HepG2 (cell line): ENCODE data around the gene RAD23A. TPM values are rescaled to one million over a fixed set of nuclear protein-coding genes. Genes with fewer than 3 reads are reported as not detected.

Experiments
- ATAC-seq: fragments of 200-7000 bp; cut with Tn5 transposase; 3 replicates; pipeline ENCODE4 v1.9.1; 2020; ENCODE audit warnings: mild to moderate bottlenecking, moderate library complexity
- BruUV-seq: library from RNA; stranded (reverse); fragments of 400-500 nt; replicated peaks from 2 replicates; lab custom pipeline; 2021; lab: Mats Ljungman, UMichigan
- CTCF ChIA-PET: fragments of 300-600 bp; formaldehyde crosslinking; extraction: SDS; loops from one replicate; lab custom pipeline; 2021; ENCODE audit warnings: low total read pairs, inconsistent platforms, low intra/inter-chr PET ratio; lab: Yijun Ruan, JAX
- POLR2A ChIA-PET: fragments of 350-600 bp; sonication (Branson Sonifier 250); formaldehyde crosslinking; loops from one replicate; lab custom pipeline; 2020; ENCODE audit warnings: antibody characterized with exemption, inconsistent platforms; lab: Yijun Ruan, JAX
- DNase-seq: peaks from one replicate; pipeline ENCODE4 v3.0.0-alpha.2; 2015; ENCODE audit warnings: low spot score
- FAIRE-seq: peaks from 3 replicates; lab custom pipeline; 2011; peaks lifted over from hg19 to GRCh38; lab: Jason Lieb, UNC
- H2AFZ ChIP-seq: one replicate; pipeline ENCODE4 v1.6.1; 2011; ENCODE audit warnings: low read length, inconsistent platforms
- H3K27ac ChIP-seq: fragments of 300-600 bp; 3 replicates; pipeline ENCODE4 v1.8.0; 2011; ENCODE audit warnings: mixed run types, mild to moderate bottlenecking, mixed read lengths, low read length, inconsistent platforms; ENCODE audit not compliant: insufficient read depth; ENCODE audit errors: extremely low read length
- H3K27me3 ChIP-seq, 2 experiments: fragments of 200-600 bp in 1 of 2; 2 replicates in 1 of 2; 3 replicates in 1 of 2; pipeline versions ENCODE4 v1.6.0 to v1.8.0; 2011; ENCODE audit warnings: low read length in 2 of 2, mild to moderate bottlenecking in 2 of 2, moderate library complexity in 2 of 2, inconsistent platforms in 1 of 2; ENCODE audit not compliant: insufficient read depth in 2 of 2, control insufficient read depth in 1 of 2
- H3K36me3 ChIP-seq, 2 experiments: fragments of 200-600 bp in 1 of 2; replicated peaks in 1 of 2; 2 replicates in 1 of 2; 3 replicates in 1 of 2; pipeline versions ENCODE4 v1.5.1 to v1.8.0; 2011; ENCODE audit warnings: low read length in 2 of 2, inconsistent platforms in 1 of 2; ENCODE audit not compliant: insufficient read depth in 2 of 2, control insufficient read depth in 1 of 2
- H3K4me1 ChIP-seq: 2 replicates; pipeline ENCODE4 v1.5.1; 2012; ENCODE audit warnings: low read length, inconsistent platforms; ENCODE audit not compliant: insufficient read depth
- H3K4me2 ChIP-seq: 2 replicates; pipeline ENCODE4 v1.6.0; 2011; ENCODE audit warnings: low read depth, low read length, inconsistent platforms
- H3K4me3 ChIP-seq, 3 experiments: fragments of 200-600 bp in 1 of 3; sonication (generic), shearing (Covaris generic) in 1 of 3; replicated peaks in 1 of 3; 2 replicates each; pipeline ENCODE4 v1.5.1; 2011 to 2016; ENCODE audit warnings: low read length in 3 of 3, inconsistent platforms in 2 of 3, low read depth in 2 of 3, mild to moderate bottlenecking in 2 of 3, control low read depth in 1 of 3, mixed read lengths in 1 of 3; ENCODE audit not compliant: insufficient read depth in 1 of 3
- H3K79me2 ChIP-seq: one replicate; pipeline ENCODE4 v1.6.1; 2011; ENCODE audit warnings: low read length, inconsistent platforms; ENCODE audit not compliant: insufficient read depth
- H3K9ac ChIP-seq: 2 replicates; pipeline ENCODE4 v1.6.0; 2011; ENCODE audit warnings: mild to moderate bottlenecking, low read depth, low read length, inconsistent platforms; ENCODE audit not compliant: insufficient read depth
- H3K9me3 ChIP-seq: 2 replicates; pipeline ENCODE4 v1.5.1; 2012; ENCODE audit warnings: mild to moderate bottlenecking, low read length
- H4K20me1 ChIP-seq: 2 replicates; pipeline ENCODE4 v1.6.0; 2011; ENCODE audit warnings: inconsistent platforms, mild to moderate bottlenecking, low read length, moderate library complexity; ENCODE audit not compliant: insufficient read depth
- SNAPC4 ChIP-seq: sonication (generic); formaldehyde crosslinking; IDR thresholded peaks from 2 replicates; pipeline ENCODE4 v1.4.0; 2020; ENCODE audit warnings: mild to moderate bottlenecking, missing genetic modification reagents
- ZMYM3 ChIP-seq: sonication (generic); formaldehyde crosslinking; IDR thresholded peaks from 2 replicates; pipeline ENCODE4 v1.5.1; 2020; ENCODE audit warnings: mild to moderate bottlenecking, missing genetic modification reagents
- WGBS: methylation state at CpG from one replicate; pipeline ENCODE4 v1.1.6; 2017; ENCODE audit warnings: low lambda C conversion rate; 5-methylcytosine and 5-hydroxymethylcytosine counted together
- in situ Hi-C: cut with HindIII; loops from 2 replicates; pipeline ENCODE4 v1.10.0; 2017; ENCODE audit warnings: low pct_unique_long_range_greater_than_20kb; ENCODE audit not compliant: extremely low pct_ligation_motif_present
- intact Hi-C: fragments of 100-400 bp; cut with micrococcal nuclease; formaldehyde crosslinking; loops from one replicate; pipeline ENCODE4 v1.10.0; 2022; ENCODE audit not compliant: unreplicated experiment
- polyA plus RNA-seq, 8 experiments: library from polyadenylated mRNA; depleted of rRNA in 3 of 8; stranded (reverse) in 7 of 8; unstranded in 1 of 8; fragments of >200 nt; fragmentation: Illumina TruSeq in 4 of 8; extraction: Trizol in 4 of 8; gene quantifications; 2 replicates each; pipeline versions ENCODE4 v1.2.1 to v1.2.3, GENCODE V29; 2011 to 2016; ENCODE audit warnings: low read depth in 4 of 8, missing spikeins in 1 of 8, mixed read lengths in 1 of 8; ENCODE audit not compliant: insufficient read depth in 1 of 8
- total RNA-seq, 5 experiments: library from RNA; depleted of rRNA; stranded (reverse); fragments of >200 nt; fragmentation: Illumina TruSeq; extraction: Trizol; gene quantifications; 2 replicates each; pipeline ENCODE4 v1.2.3, GENCODE V29; 2016; ENCODE audit warnings: low read depth in 1 of 5

The RAD23A gene
- total and polyA plus RNA-seq, 2 of the 13 experiments (the other 11 are each of a cell fraction or from before 2014, with no cell fraction given) = 42.5 to 54.2 TPM

DNA sequence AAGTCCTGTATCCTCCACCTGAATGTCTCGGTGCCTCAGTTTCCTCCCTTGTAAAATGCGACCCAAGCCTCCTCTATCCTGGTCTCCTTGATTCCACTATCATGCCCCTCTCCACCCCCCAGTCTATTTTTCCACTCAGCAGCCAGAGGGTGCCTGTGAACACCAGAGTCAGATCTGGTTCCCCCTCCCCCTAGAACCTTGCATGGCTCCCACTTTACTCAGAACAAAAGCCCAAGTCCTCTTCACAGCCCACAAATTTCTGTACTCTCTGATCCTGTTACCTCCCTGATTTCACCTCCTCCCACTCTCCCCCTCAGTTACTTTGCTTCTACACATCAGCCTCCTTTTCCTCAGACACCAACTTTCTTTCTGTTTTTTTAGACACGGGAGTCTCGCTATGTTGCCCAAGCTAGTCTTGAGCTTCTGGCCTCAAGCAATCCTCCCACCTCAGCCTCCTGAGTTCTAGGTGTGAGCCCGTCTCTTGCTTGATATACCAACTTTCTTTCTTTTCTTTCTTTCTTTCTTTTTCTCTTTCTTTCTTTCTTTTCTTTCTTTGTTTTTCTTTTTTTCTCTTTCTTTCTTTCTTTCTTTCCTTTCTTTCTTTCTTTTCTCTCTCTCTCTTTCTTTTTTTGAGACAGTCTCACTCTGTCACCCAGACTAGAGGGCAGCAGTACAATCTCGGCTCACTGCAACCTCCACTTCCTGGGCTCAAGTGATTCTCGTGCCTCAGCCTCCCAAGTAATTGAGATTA is 24.6 kb downstream of the RAD23A start:
- H3K9ac ChIP-seq = no peak overlapping the region
- H3K4me1 ChIP-seq = peaks cover 31% of the 10 kb centered on the region
- H4K20me1 ChIP-seq = no peaks in the 10 kb centered on the region
- H3K4me3 ChIP-seq = no peak overlapping the region
- FAIRE-seq (no peak), ATAC-seq (no peak), DNase-seq (no peak)
- no peak overlapping the region for H3K4me2 ChIP-seq
- in situ Hi-C loops = loop anchor here (10.0 kb wide), 1 partner anchor 295 kb away; no protein-coding TSS in a partner anchor
- H2AFZ ChIP-seq = no peak overlapping the region
- no peaks in the 10 kb centered on the region for H3K9me3 ChIP-seq
- no peaks in the 10 kb centered on the region for H3K27me3 ChIP-seq
- ChIA-PET CTCF (no interaction called here), POLR2A (no interaction called here)
- no peak overlapping the region for H3K27ac ChIP-seq
- intact Hi-C loops = no loop called here
- TF ChIP-seq ZMYM3 (CRISPR knock-in tag) (peak; percentile 67), SNAPC4 (CRISPR knock-in tag) (no peak)
- BruUV-seq = no TSS peak
- 67% methylated on average over 7 of the region's 7 CpGs for WGBS
- no peaks in the 10 kb centered on the region for H3K36me3 ChIP-seq
- H3K79me2 ChIP-seq = no peaks in the 10 kb centered on the region
